Measurements from ENCODE around the gene TMEM163.
A peak's percentile ranks its signal among the peaks of the same experiment; 100 is the strongest.

TMEM163 gene

DNA sequence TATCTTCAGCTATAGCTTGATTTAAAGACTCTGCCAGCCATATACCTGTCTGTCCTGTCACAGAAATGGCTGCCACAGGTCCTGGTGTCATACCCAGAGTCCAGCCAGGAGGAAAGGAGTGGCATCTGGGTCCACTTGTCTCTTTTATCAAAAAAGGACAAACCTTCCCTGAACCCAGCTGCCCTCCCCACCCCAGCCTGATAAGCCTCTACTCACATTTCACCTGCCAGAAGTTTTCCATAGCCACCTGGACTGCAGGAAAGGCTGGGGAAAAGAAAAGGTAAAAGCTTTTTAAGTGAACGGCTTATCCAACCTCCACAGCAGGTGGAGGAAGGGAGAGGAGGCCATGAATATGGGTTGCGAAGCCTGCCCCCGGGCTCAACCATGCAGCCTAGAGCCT is 32.8 kb downstream of the TMEM163 start:
- H3K4me1 ChIP-seq (ENCODE audit: control insufficient read depth, insufficient read depth, low read length) = no peaks in the 10 kb centered on the region
- ChIA-PET POLR2A (no interaction called here), CTCF (no interaction called here)
- no peak overlapping the region for H3K27ac ChIP-seq (ENCODE audit: extremely low read depth, low read depth, low read length)
- H3K4me3 ChIP-seq (ENCODE audit: low read depth, low read length) = no peak overlapping the region
- TF ChIP-seq HOXA7 (CRISPR knock-in tag; IDR thresholded peaks at IDR 0.05; ENCODE audit: borderline replicate concordance) (no peak), ZBTB10 (tag by site-specific recombination; IDR thresholded peaks at IDR 0.05) (no peak), ZNF354C (tag by site-specific recombination; IDR thresholded peaks at IDR 0.05; ENCODE audit: borderline replicate concordance, low read depth) (no peak), ZNF121 (tag by site-specific recombination; IDR thresholded peaks at IDR 0.05) (no peak)
- TF ChIP-seq, protein P1, sequence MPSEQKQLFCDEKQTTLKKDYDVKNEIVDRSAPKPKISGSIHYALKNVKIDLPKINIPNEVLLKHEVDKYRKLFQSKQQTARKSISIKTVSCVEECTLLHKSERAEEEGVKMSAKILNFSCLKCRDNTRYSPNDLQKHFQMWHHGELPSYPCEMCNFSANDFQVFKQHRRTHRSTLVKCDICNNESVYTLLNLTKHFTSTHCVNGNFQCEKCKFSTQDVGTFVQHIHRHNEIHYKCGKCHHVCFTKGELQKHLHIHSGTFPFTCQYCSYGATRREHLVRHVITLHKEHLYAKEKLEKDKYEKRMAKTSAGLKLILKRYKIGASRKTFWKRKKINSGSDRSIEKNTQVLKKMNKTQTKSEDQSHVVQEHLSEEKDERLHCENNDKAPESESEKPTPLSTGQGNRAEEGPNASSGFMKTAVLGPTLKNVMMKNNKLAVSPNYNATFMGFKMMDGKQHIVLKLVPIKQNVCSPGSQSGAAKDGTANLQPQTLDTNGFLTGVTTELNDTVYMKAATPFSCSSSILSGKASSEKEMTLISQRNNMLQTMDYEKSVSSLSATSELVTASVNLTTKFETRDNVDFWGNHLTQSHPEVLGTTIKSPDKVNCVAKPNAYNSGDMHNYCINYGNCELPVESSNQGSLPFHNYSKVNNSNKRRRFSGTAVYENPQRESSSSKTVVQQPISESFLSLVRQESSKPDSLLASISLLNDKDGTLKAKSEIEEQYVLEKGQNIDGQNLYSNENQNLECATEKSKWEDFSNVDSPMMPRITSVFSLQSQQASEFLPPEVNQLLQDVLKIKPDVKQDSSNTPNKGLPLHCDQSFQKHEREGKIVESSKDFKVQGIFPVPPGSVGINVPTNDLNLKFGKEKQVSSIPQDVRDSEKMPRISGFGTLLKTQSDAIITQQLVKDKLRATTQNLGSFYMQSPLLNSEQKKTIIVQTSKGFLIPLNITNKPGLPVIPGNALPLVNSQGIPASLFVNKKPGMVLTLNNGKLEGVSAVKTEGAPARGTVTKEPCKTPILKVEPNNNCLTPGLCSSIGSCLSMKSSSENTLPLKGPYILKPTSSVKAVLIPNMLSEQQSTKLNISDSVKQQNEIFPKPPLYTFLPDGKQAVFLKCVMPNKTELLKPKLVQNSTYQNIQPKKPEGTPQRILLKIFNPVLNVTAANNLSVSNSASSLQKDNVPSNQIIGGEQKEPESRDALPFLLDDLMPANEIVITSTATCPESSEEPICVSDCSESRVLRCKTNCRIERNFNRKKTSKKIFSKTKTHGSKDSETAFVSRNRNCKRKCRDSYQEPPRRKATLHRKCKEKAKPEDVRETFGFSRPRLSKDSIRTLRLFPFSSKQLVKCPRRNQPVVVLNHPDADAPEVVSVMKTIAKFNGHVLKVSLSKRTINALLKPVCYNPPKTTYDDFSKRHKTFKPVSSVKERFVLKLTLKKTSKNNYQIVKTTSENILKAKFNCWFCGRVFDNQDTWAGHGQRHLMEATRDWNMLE (tag by site-specific recombination; conservative IDR thresholded peaks at IDR 0.05; ENCODE audit: low read depth) = no peak
- no peaks in the 10 kb centered on the region for H3K9me3 ChIP-seq (ENCODE audit: control insufficient read depth, insufficient read depth, low read depth, low read length)
- H3K36me3 ChIP-seq (ENCODE audit: control insufficient read depth in 2 of 2, insufficient read depth in 1 of 2, low read length in 2 of 2) = no peaks in the 10 kb centered on the region

DNA sequence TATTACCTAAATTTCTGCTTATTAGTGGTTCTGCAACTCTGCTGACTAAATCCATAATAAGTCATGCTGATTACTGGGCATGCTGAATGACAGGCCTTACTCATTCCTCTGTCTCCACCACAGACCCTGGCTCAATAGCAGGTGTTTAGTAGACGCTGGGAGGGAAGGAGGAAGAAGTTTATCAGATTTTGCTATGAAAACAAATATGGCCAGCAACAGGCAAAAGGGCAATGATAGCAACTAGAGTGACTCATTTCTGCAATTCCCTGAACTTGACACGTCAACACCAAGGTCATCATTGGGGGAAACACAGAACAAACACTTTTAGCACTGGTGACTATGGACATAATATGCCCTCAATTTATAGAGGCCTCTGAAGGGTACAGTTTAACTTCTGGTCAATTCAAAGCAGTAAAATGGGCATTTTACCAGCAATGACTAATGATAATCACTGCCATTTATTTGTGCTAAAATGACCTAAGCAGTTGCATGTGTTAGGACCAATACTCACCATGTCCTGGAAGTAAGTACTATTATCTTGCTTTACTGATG is 35.2 kb downstream of the TMEM163 start:
- no peaks in the 10 kb centered on the region for H3K9me3 ChIP-seq (ENCODE audit: control insufficient read depth, insufficient read depth, low read depth, low read length)
- no peaks in the 10 kb centered on the region for H3K36me3 ChIP-seq (ENCODE audit: control insufficient read depth in 2 of 2, insufficient read depth in 1 of 2, low read length in 2 of 2)
- ChIA-PET POLR2A (no interaction called here), CTCF (interaction anchor here (0.9 kb wide), 1 partner anchor 12 kb away, joined by 3 read pairs; no protein-coding TSS in a partner anchor)
- H3K4me3 ChIP-seq (ENCODE audit: low read depth, low read length) = no peak overlapping the region
- H3K27ac ChIP-seq (ENCODE audit: extremely low read depth, low read depth, low read length) = no peak overlapping the region
- no peaks in the 10 kb centered on the region for H3K4me1 ChIP-seq (ENCODE audit: control insufficient read depth, insufficient read depth, low read length)
- TF ChIP-seq ZNF707 (tag by site-specific recombination; IDR thresholded peaks at IDR 0.05) = no peak
- TF ChIP-seq SP7 (tag by site-specific recombination; IDR thresholded peaks at IDR 0.05) = peak; percentile 26; the same call in 1 of the 2 replicates
- 0 out of 2 replicates have a peak, but pooled peaks have one; percentile 14 for TF ChIP-seq ZNF398 (tag by site-specific recombination; IDR thresholded peaks at IDR 0.05)
- peak; percentile 13 for TF ChIP-seq SETDB1 (IDR thresholded peaks at IDR 0.05; ENCODE audit: insufficient read length, low read length)
- no peak for TF ChIP-seq ZNF140 (tag by site-specific recombination; IDR thresholded peaks at IDR 0.05)
- TF ChIP-seq ZNF560 (tag by site-specific recombination; IDR thresholded peaks at IDR 0.05; ENCODE audit: borderline replicate concordance) = no peak
- TF ChIP-seq HOXA7 (CRISPR knock-in tag; IDR thresholded peaks at IDR 0.05; ENCODE audit: borderline replicate concordance) = no peak
- no peak for TF ChIP-seq ZNF350 (tag by site-specific recombination; IDR thresholded peaks at IDR 0.05)
- no peak for TF ChIP-seq PRDM1 (tag by site-specific recombination; IDR thresholded peaks at IDR 0.05)
- no peak for TF ChIP-seq MZF1 (tag by site-specific recombination; IDR thresholded peaks at IDR 0.05; ENCODE audit: borderline replicate concordance)
- no peak for TF ChIP-seq ZNF792 (tag by site-specific recombination; IDR thresholded peaks at IDR 0.05)
- no peak for TF ChIP-seq ZNF37A (tag by site-specific recombination; IDR thresholded peaks at IDR 0.05)
- peak; percentile 62 for TF ChIP-seq ZBTB20 (tag by site-specific recombination; IDR thresholded peaks at IDR 0.05)
- TF ChIP-seq ZNF654 (tag by site-specific recombination; IDR thresholded peaks at IDR 0.05; ENCODE audit: low read depth) = no peak
- peak; percentile 86 for TF ChIP-seq FEZF1 (tag by site-specific recombination; IDR thresholded peaks at IDR 0.05)
- no peak for TF ChIP-seq ZNF785 (tag by site-specific recombination; IDR thresholded peaks at IDR 0.05)
- TF ChIP-seq TCF7L2 (IDR thresholded peaks at IDR 0.05; ENCODE audit: borderline replicate concordance, low read depth, low read length) = no peak
- TF ChIP-seq TRIM28 (IDR thresholded peaks at IDR 0.05; ENCODE audit: borderline replicate concordance, low read length) = peak; percentile 40; the same call in 1 of the 2 replicates
- TF ChIP-seq ZNF629 (tag by site-specific recombination; IDR thresholded peaks at IDR 0.05) = 0 out of 2 replicates have a peak, but pooled peaks have one; percentile 26
- no peak for TF ChIP-seq ZNF549 (tag by site-specific recombination; IDR thresholded peaks at IDR 0.05)
- peak; percentile 70 for TF ChIP-seq SCRT2 (tag by site-specific recombination; IDR thresholded peaks at IDR 0.05)
